Measurements from ENCODE around the gene COA8.

COA8 gene

DNA sequence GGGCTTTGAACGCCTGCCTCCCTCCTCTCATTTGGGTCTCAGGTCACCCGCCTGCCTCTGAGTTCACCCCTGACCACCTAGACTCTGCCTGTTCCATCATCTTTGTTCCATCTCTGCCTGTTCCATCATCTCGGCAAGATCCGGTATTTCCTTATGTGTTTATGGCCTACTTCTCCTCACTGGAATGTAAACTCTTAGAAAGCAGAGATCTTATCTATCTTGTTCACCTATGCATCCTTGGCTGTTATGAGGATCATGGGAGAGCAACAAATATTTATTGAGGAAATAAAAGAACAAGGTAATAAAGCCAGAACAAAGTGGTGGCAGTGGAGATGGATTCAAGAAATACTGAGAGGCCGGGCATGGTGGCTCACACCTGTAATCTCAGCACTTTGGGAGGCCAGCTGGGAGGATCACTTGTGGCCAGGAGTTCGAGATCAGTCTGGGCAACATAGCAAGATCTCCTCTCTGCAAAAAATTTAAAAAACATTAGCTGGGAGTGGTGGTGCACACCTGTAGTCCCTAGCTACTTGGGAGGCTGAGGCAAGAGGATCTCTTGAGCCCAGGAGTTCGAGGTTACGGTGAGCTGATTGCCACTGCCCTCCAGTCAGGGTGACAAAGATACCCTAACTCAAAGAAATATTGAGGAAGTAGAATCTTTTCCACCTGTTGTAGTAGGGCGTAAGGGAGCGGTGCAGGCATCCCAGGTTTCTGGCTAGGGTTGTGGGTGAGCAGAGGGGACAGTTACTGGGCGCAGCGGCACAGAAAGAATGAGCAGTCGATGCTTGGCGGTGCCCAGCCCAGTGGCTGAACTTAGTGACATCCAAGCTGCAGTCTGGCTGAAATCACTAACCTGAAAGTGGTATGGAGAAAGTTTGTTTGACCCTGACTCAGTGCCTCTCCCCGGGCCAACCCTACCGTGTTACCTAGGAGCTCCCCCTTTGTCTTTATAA, 64.6 kb downstream of the COA8 start:
- DNase-seq, result no peak

DNA sequence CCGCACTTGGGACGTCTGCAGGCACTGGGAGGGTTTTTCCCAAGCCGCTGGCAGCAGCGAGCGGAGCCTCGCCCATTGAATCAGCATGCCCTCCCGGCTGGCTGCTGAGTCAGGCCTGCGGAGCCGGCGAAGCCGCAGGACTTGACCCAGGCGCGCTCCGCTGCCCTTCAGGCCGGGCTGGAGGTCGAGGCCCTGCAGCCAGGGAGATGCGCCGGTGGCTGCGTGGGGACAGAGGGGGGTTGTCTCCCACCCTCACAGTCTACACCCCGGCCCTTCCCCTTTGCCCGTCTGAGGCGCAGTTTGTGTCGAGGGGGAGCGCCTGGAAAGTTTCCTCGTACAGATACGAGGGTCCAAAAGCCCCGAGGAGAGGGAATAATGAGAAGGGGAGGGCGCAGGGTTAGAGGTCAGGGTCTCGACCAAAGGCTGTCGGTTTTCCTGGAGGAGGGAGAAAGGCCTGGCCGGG, 65.5 kb downstream of the COA8 start:
- no peak for DNase-seq

DNA sequence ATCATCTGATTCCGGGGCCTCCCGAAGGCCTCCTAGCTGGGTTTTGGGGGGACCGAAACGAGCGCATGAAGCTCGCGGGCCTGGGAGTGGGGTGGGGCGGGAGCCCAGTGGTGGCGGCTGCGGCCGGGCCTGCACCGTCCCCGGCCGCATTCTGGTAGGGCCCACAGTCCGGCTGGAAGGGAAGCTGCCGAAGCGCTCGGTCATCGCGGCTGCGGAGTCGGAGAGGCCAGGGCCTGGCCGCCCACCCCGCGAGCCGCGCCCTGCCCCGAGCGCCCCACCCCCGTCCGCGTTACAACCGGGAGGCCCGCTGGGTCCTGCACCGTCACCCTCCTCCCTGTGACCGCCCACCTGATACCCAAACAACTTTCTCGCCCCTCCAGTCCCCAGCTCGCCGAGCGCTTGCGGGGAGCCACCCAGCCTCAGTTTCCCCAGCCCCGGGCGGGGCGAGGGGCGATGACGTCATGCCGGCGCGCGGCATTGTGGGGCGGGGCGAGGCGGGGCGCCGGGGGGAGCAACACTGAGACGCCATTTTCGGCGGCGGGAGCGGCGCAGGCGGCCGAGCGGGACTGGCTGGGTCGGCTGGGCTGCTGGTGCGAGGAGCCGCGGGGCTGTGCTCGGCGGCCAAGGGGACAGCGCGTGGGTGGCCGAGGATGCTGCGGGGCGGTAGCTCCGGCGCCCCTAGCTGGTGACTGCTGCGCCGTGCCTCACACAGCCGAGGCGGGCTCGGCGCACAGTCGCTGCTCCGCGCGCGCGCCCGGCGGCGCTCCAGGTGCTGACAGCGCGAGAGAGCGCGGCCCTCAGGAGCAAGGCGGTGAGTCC, 66.1 kb downstream of the COA8 start, which contains the start of gene KLC1:
TSS of gene KLC1 (plus strand) at position 528 of the 819 bp plus-strand sequence. CDS start 25,354 bp downstream, outside the sequence.
- peak; percentile 68 for DNase-seq

- DNase-seq, result peak; percentile 15
Observed at GRCh38 chr14:103629503-103630121, 66.9 kb downstream of the COA8 start.

GRCh38 chr14:103630364-103631108, 67.8 kb downstream of the COA8 start:
- no peak for DNase-seq

DNA sequence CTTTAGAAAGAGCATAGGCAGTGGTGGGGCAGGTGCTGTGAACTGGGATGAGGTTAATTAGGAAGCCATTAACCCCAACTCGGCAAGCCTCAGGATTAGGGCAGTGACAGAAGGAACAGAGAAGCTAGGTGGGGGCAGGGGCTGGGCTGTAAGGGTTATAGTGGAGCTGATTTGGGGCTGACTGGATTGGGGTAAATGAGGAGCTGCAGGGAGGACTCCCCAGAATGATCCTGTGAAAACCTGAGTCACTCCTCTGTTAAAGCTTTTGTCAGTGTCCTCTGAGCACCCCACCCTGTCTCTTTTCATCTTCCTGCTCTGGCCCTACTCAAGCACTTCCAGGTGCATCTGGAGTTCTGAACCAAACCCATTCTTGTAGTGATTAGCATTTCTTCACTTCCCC, 70.6 kb downstream of the COA8 start:
- no peak for DNase-seq

DNA sequence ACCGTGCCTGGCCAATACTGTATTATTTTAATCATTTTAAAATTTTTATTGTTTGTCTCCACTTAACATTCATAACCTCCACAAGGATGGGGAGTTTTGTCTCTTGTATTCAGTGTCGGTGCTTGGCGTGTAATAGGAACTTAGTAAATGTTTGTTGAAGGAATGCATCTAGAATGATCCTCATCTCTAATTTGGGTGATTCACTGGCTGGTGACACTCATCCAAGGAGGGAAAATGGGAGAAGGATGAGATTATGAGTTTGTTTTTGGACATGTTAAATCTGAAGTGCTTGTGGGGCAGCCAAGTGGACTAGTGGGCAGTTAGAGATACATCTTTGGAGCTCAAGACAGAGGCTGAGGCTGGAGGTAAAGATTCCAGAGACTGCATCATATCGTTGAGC, 71.4 kb downstream of the COA8 start:
- DNase-seq, result no peak

DNA sequence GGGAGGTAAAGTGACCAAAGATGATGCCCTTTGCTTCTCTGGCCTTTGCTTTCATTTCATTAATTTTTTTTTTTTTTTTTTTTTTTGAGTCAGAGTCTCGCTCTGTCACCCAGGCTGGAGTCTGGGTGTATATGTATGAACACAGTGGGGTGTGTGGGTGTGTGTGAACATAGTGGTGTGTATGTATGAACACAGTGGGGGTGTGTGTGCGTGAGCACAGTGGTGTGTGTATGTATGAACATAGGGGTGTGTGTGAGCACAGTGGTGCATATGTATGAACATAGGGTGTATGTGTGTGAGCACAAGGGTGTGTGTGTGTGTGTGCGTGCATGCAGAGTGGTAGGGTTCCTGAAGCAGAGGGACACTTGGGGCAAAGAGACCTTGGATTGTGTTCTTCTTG, 75.8 kb downstream of the COA8 start:
- DNase-seq, result no peak

Data from NCI-H774 (cell line).